ENCODE results near the gene SHD.
A peak's percentile ranks its signal among the peaks of the same experiment; 100 is the strongest.
"Not testable (repeated sequence)": the region's sequence is repeated elsewhere in the genome, so short reads cannot be mapped to it uniquely, and the experiment has no call there.

Gene SHD, protein sequence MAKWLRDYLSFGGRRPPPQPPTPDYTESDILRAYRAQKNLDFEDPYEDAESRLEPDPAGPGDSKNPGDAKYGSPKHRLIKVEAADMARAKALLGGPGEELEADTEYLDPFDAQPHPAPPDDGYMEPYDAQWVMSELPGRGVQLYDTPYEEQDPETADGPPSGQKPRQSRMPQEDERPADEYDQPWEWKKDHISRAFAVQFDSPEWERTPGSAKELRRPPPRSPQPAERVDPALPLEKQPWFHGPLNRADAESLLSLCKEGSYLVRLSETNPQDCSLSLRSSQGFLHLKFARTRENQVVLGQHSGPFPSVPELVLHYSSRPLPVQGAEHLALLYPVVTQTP

DNA sequence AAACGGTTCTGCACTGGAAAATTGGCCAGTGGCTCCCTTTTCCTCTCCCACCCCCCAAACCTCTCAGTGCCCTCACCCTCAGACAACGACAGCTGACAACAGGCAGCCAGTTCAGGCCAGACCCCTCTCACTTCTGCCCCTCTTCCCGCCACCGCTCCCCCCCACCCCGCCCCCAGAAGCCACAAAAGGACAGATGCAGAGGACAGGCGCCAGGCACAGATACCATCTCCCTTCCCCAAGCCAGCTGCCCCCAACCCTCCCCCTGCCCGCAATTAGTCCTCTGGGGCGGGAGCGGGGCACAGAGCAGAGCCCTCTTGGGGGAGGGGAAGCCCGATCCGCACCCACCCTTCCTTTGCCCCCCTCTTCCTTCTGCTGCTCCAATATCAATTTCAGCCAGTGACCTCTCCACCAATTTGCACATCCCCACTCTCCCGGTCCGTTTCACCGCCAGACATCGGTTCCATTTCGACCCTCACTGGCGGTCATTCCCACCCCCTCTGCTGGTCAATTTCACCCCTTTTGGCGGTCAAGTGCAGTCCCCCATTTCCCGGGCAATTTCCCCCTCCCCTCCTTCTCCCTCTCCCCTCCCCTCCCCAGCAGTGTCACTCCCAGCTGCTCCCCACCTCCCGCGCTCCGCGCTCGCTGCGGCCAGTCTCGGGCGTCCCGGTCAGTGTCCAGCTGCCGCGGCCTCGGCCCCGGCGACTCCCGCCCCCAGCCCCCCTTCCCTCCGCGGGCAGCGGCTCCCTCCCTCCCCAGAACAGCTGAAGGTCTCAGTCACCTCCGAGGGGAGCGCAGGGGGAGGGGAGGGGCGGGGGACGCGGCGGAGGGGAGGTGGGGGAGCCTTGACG lies at the start of gene SHD:
TSS of gene SHD (plus strand) at position 848 of the 848 bp plus-strand sequence. CDS start 798 bp downstream, outside the sequence.
- H3K4me3 ChIP-seq (ENCODE audit: low read depth, low read length) = no peak within 1 kb of the TSS
- peak; percentile 24 for DNase-seq (ENCODE audit: low read depth)
- no peak for TF ChIP-seq MYC (IDR thresholded peaks at IDR 0.05; ENCODE audit: low read depth, low read length)
- TF ChIP-seq, protein P1, sequence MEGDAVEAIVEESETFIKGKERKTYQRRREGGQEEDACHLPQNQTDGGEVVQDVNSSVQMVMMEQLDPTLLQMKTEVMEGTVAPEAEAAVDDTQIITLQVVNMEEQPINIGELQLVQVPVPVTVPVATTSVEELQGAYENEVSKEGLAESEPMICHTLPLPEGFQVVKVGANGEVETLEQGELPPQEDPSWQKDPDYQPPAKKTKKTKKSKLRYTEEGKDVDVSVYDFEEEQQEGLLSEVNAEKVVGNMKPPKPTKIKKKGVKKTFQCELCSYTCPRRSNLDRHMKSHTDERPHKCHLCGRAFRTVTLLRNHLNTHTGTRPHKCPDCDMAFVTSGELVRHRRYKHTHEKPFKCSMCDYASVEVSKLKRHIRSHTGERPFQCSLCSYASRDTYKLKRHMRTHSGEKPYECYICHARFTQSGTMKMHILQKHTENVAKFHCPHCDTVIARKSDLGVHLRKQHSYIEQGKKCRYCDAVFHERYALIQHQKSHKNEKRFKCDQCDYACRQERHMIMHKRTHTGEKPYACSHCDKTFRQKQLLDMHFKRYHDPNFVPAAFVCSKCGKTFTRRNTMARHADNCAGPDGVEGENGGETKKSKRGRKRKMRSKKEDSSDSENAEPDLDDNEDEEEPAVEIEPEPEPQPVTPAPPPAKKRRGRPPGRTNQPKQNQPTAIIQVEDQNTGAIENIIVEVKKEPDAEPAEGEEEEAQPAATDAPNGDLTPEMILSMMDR (IDR thresholded peaks at IDR 0.05; ENCODE audit: low read depth, low read length) = no peak
- TF ChIP-seq, protein P2, sequence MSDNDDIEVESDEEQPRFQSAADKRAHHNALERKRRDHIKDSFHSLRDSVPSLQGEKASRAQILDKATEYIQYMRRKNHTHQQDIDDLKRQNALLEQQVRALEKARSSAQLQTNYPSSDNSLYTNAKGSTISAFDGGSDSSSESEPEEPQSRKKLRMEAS (IDR thresholded peaks at IDR 0.05; ENCODE audit: low read depth, low read length) = no peak
- no peak for TF ChIP-seq POLR2A (IDR thresholded peaks at IDR 0.05; ENCODE audit: extremely low read depth, insufficient read length)

DNA sequence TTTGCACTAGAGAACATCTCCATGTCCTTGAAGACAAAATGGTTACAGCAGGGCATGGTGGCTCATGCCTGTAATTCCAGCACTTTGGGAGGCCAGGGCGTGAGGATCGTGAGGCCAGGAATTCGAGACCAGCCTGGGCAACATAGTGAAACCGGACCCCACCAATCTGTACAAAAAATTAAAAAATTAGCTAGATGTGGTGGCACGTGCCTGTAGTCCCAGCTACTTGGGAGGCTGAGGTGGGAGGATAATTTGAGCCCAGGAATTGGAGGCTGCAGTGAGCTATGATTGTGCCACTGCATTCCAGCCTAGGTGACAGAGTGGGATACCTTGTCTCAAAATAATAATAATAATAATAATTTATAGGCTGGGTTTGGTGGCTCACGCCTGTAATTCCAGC lies 48.8 kb upstream of the SHD start:
- H3K4me3 ChIP-seq (ENCODE audit: low read depth, low read length); DNase-seq (ENCODE audit: low read depth): not testable (repeated sequence)

DNA sequence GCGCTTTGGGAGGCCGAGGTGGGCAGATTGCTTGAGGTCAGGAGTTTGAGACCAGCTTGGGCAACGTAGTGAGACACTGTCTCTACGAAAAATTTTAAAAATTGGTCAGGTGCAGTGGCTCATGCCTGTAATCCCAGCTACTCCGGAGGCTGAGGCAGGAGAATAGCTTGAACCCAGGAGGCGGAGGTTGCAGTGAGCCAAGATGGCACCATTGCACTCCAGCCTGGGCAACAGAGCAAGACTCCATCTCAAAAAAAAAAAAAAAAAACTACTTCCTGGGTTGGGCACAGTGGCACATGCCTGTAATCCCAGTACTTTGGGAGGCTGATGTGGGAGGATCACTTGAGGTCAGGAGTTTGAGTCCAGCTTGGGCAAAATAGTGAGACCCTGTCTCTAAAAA lies 47.5 kb upstream of the SHD start:
- H3K4me3 ChIP-seq (ENCODE audit: low read depth, low read length); DNase-seq (ENCODE audit: low read depth): not testable (repeated sequence)

DNA sequence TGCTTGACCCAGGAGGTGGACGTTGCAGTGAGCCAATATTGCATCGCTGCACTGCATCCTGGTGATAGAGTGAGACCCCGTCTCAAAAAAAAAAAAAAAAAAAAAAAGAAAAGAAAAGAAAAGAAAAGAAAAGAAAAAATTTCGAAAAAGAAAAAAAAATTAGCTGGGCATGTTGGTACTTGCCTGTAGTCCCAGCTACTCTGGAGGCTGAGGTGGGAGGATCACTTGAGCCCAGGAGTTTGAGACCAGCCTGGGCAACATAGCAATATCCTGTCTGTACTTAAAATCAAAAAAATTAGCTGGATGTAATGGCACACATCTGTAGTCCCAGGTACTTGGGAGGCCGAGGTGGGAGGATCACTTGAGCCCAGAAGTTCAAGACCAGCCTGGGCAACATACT lies 46.9 kb upstream of the SHD start:
- H3K4me3 ChIP-seq (ENCODE audit: low read depth, low read length); DNase-seq (ENCODE audit: low read depth): not testable (repeated sequence)

DNA sequence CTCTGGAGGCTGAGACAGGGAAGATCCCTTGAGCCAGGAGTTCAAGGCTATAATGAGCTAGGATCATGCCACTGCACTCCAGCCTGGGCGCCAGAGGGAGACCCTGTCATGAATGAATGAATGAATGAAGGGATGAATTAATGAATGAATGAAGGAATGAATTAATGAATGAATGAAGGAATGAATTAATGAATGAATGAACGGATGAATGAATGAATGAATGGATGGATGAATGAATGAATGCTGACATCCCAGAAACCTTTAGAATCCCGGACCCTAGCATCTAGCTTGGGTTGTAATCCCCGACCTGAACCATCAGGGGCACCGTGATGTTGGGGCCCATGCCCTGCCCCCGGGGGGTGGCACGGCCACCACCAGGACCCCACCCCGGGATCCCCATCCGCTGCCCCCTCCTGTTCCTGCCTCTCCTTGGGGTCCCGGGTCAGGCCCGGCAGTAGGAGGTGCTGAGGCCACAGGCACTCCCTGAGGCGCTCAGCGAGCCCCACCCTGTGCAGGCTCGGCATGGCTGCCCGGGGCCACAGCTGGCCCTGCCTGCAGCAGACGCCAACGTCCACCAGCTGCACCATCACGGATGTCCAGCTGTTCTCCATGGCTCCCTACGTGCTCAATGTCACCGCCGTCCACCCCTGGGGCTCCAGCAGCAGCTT lies 46.3 kb upstream of the SHD start:
- TF ChIP-seq, protein P1 (IDR thresholded peaks at IDR 0.05; ENCODE audit: low read depth, low read length) = no peak
- no peak overlapping the region for H3K4me3 ChIP-seq (ENCODE audit: low read depth, low read length)
- DNase-seq (ENCODE audit: low read depth) = peak; percentile 12

DNA sequence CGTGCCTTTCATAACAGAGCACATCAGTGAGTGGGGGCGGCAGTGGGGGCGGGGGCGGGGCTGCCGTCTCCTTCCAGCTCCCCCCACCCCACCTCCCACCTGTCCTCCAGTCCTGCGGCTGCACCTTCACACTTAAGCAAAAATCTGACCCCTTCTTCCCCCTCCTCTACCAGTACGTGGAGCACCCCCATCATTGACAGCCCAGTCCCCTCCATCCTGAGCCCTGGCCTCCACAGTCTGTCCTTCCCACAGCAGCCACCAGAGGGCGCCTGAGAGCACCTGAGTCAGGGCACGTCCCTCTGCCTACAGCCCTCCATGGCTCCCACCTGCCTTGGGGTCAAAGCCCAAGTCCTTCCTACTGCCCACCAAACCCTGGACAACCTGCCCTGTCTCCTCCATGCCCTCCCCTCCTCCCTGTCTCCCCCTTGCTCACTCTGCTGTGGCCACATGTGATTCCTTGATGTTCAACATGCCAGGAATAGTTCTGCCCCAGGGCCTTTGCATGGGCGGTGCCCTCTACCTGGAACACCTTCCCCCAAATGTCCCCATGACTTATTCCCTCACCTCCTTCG lies 45.7 kb upstream of the SHD start:
- no peak overlapping the region for H3K4me3 ChIP-seq (ENCODE audit: low read depth, low read length)
- TF ChIP-seq, protein P1 (IDR thresholded peaks at IDR 0.05; ENCODE audit: low read depth, low read length) = peak; percentile 73
- no peak for TF ChIP-seq MYC (IDR thresholded peaks at IDR 0.05; ENCODE audit: low read depth, low read length)
- peak; percentile 62 for DNase-seq (ENCODE audit: low read depth)

DNA sequence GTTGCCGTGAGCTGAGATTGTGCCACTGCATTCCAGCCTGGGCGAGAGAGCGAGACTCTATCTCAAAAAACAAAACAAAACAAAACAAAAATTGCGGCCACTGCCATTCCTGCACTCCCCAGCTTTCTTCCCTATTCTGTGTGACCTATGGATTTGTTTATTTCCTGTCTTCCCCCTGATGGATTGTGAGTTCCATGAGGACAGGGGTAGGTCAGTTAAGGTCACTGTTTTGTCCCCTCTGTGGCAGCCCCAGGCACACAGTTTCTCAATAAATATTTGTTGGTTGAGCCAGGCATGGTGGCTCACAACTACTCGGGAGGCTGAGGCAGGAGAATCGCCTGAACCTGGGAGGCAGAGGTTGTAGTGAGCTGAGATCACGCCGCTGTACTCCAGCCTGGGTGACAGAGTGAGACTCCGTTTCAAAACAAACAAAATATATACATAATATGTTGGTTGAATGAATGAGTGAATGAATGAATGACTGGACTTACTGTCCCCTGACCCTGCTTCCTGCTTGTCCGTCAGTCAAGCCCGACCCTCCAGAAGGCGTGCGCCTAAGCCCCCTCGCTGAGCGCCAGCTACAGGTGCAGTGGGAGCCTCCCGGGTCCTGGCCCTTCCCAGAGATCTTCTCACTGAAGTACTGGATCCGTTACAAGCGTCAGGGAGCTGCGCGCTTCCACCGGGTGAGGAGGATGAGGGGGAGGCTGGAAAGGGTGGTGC lies 44.8 kb upstream of the SHD start:
- no peak overlapping the region for H3K4me3 ChIP-seq (ENCODE audit: low read depth, low read length)
- TF ChIP-seq MYC (IDR thresholded peaks at IDR 0.05; ENCODE audit: low read depth, low read length) (no peak), POLR2A (IDR thresholded peaks at IDR 0.05; ENCODE audit: extremely low read depth, insufficient read length) (no peak)
- TF ChIP-seq, protein P1 (IDR thresholded peaks at IDR 0.05; ENCODE audit: low read depth, low read length) = no peak
- TF ChIP-seq, protein P2 (IDR thresholded peaks at IDR 0.05; ENCODE audit: low read depth, low read length) = no peak
- no peak for DNase-seq (ENCODE audit: low read depth)
